Breast epithelium (tissue), 4 donors: ENCODE measurements around the gene CNTNAP5. TPM values are rescaled to one million over a fixed set of nuclear protein-coding genes. Genes with fewer than 3 reads are reported as not detected.

Experiments
- DNase-seq, 2 donors: peaks; one replicate each; pipeline ENCODE4 v3.0.0-alpha.2; 2019; ENCODE audit warnings: low spot score in 2 of 2
- H3K27ac ChIP-seq, 2 donors: fragments of 200-600 bp; sonication (generic) in 1 of 2; one replicate each; pipeline ENCODE4 v1.5.1; 2016 to 2019; ENCODE audit warnings: mild to moderate bottlenecking in 1 of 2
- H3K27me3 ChIP-seq, 2 donors: fragments of 200-600 bp; sonication (generic) in 1 of 2; one replicate each; pipeline versions ENCODE4 v1.5.1 to v1.6.0; 2017 to 2019; ENCODE audit warnings: control low read depth in 1 of 2, mild to moderate bottlenecking in 1 of 2
- H3K36me3 ChIP-seq: fragments of 200-600 bp; one replicate; pipeline ENCODE4 v1.5.1; 2019
- H3K4me1 ChIP-seq, 2 donors: fragments of 200-600 bp; sonication (generic); one replicate each; pipeline ENCODE4 v1.5.1; 2016 to 2019; ENCODE audit warnings: control low read depth in 1 of 2
- H3K4me3 ChIP-seq, 3 donors: fragments of 200-600 bp; sonication (generic); 1 replicate in 2 of 3; 2 replicates in 1 of 3; pipeline ENCODE4 v1.5.1; 2016 to 2019; ENCODE audit warnings: mild to moderate bottlenecking in 3 of 3, moderate library complexity in 2 of 3
- H3K9me3 ChIP-seq, 2 donors: fragments of 200-600 bp; sonication (generic) in 1 of 2; one replicate each; pipeline ENCODE4 v1.5.1; 2016 to 2019; ENCODE audit warnings: control low read depth in 1 of 2
- POLR2A ChIP-seq: fragments of 450-650 bp; IDR thresholded peaks from one replicate; pipeline ENCODE4 v1.6.1; 2016; ENCODE audit warnings: antibody characterized with exemption, mild to moderate bottlenecking, moderate library complexity
- POLR2AphosphoS5 ChIP-seq, 3 donors: sonication (generic); formaldehyde crosslinking; IDR thresholded peaks; one replicate each; pipeline ENCODE4 v1.6.1; 2017; ENCODE audit warnings: antibody characterized with exemption in 3 of 3
- intact Hi-C: fragments of 100-400 bp; cut with DNase I; formaldehyde crosslinking; loops from one replicate; pipeline ENCODE4 v1.15.1; 2023; ENCODE audit warnings: low total_unique reads
- total RNA-seq, 3 donors: library from RNA; depleted of rRNA; stranded (reverse); fragments of >200 nt; gene quantifications; one replicate each; pipeline ENCODE4 v1.1.0, GENCODE V29; 2016
- TF ChIP-seq, protein P1 (sequence below), 3 donors: fragments of 450-650 bp; IDR thresholded peaks; one replicate each; pipeline ENCODE4 v1.5.1; 2016 to 2017; ENCODE audit warnings: antibody characterized with exemption in 3 of 3, mild to moderate bottlenecking in 3 of 3, moderate library complexity in 3 of 3

CNTNAP5 gene
- total RNA-seq, 3 donors from 2014 or later: 0.66 TPM; not detected in 2

DNA sequence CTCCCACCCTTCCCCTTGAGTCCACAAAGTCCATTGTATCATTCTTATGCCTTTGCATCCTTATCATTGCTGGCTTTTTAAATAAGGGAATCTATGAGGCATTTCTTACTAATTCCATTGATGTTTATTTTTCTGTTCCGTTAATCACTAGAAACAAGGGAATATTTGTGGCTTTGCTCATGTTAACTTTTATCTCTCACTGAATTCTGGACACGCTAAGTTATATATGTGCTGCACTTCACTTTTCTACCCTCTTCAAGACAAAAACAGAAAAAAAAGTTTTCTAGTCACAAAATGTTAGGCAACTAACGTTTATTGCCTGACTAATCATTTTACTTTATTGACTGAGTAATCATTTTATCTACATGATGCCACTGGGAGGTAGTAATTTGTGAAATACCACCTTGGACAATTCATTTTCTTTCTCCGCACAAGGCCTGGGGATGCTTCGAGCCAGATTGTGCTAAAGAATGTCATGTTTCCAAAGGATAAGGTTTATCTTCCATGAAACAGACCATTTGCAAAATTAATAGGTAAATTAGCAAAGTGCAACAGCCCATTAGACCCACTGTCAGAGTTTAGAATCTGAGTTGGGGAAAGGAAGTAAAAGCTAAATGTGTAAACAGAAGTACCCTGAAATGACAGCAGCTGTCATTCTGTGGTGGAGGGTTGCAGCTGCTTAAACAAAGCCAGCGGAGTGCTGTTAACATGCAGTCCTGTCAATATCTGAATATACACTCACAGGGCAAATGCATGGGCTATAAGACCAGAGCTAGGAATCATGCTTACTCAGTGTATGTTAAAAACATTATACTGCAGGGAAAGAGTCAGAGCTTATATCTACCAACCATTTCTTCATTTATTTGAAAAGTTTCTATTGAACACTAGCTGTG, 658.7 kb downstream of the CNTNAP5 start:
- Histone ChIP-seq H3K4me1 (no peaks in the 10 kb centered on the region), H3K9me3 (no peaks in the 10 kb centered on the region), H3K4me3 (no peak overlapping the region), H3K27ac (no peak overlapping the region), H3K36me3 (no peaks in the 10 kb centered on the region), H3K27me3 (no peaks in the 10 kb centered on the region)
- no peak for DNase-seq
- intact Hi-C loops: no loop called here
- TF ChIP-seq POLR2AphosphoS5 (IDR thresholded peaks at IDR 0.05) (no peak), POLR2A (no peak)
- TF ChIP-seq, protein P1, sequence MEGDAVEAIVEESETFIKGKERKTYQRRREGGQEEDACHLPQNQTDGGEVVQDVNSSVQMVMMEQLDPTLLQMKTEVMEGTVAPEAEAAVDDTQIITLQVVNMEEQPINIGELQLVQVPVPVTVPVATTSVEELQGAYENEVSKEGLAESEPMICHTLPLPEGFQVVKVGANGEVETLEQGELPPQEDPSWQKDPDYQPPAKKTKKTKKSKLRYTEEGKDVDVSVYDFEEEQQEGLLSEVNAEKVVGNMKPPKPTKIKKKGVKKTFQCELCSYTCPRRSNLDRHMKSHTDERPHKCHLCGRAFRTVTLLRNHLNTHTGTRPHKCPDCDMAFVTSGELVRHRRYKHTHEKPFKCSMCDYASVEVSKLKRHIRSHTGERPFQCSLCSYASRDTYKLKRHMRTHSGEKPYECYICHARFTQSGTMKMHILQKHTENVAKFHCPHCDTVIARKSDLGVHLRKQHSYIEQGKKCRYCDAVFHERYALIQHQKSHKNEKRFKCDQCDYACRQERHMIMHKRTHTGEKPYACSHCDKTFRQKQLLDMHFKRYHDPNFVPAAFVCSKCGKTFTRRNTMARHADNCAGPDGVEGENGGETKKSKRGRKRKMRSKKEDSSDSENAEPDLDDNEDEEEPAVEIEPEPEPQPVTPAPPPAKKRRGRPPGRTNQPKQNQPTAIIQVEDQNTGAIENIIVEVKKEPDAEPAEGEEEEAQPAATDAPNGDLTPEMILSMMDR (IDR thresholded peaks at IDR 0.05): no peak

DNA sequence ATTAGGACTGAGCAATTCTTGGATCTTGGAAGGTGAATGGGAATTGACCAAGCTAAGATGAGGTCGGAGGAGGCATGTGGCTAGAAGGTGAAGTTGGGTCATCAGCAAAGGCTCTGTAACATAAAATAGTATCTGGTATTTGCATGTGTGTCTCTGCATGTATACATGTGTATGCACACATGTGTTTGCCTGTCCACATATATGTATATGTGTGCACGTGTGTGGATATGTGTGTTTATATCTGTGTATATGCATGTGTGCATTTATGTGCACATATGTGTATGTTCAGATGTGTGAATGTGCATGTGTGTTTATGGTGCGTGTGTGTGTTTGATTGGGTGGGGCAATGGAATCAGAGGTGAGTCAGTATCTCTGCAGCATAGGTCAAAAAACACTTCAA, 664.3 kb downstream of the CNTNAP5 start:
- DNase-seq: no peak
- intact Hi-C loops: no loop called here
- no peaks in the 10 kb centered on the region for H3K4me1 ChIP-seq
- peaks cover 0 to 23% of the 10 kb centered on the region in 2 donors for H3K9me3 ChIP-seq
- TF ChIP-seq POLR2A (no peak), POLR2AphosphoS5 (IDR thresholded peaks at IDR 0.05) (no peak)
- TF ChIP-seq, protein P1 (IDR thresholded peaks at IDR 0.05): no peak
- H3K27ac ChIP-seq: no peak overlapping the region
- H3K4me3 ChIP-seq: no peak overlapping the region
- H3K36me3 ChIP-seq: no peaks in the 10 kb centered on the region
- H3K27me3 ChIP-seq: no peaks in the 10 kb centered on the region

DNA sequence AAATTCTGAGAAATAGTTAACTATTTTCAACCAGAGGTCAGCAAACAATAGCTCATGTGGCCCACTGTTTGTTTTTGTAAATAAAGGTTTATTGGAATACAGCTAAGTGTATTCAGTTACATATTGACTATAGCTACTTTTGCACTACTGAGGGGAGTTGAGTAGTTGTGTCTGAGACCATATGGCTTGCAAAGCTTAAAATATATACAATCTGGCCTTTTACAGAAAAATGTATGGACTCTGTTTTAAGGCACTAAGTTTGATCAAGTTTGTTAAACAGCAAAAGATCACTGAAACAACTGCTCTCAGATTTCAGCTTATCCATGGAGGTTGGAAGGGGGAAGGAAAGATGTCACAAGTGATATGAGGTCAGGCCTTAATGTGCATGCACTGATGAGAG, 667.1 kb downstream of the CNTNAP5 start:
- H3K4me3 ChIP-seq: no peak overlapping the region
- intact Hi-C loops: no loop called here
- H3K27ac ChIP-seq: no peak overlapping the region
- no peak for DNase-seq
- no peaks in the 10 kb centered on the region for H3K27me3 ChIP-seq
- H3K36me3 ChIP-seq: no peaks in the 10 kb centered on the region
- H3K9me3 ChIP-seq: peaks cover 0 to 23% of the 10 kb centered on the region in 2 donors
- no peak for TF ChIP-seq POLR2AphosphoS5 (IDR thresholded peaks at IDR 0.05)
- TF ChIP-seq POLR2A: no peak
- TF ChIP-seq, protein P1 (IDR thresholded peaks at IDR 0.05): no peak
- H3K4me1 ChIP-seq: no peaks in the 10 kb centered on the region

DNA sequence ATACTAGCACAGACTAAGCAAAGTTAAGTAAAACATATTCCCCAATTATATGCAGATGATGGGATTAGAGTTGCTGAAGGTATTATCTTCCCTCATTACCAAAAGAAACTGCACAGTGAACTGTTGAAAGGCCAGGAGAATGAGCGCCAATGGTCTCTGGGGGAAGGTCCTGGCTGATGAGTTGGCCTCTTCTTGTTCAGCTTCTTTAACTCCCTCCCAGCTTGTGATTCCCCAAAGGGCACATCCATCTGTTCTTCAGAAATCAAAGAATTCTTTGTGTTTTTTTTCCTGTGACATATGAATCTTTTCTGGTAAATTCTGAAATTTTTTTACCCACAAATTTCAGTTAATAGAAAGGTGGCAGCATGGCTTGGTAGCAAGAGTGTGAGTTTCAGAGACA, 667.6 kb downstream of the CNTNAP5 start:
- DNase-seq: no peak
- no peaks in the 10 kb centered on the region for H3K4me1 ChIP-seq
- no peak overlapping the region for H3K4me3 ChIP-seq
- TF ChIP-seq, protein P1 (IDR thresholded peaks at IDR 0.05): no peak
- TF ChIP-seq POLR2A: no peak
- TF ChIP-seq POLR2AphosphoS5 (IDR thresholded peaks at IDR 0.05): no peak
- H3K27ac ChIP-seq: no peak overlapping the region
- intact Hi-C loops: no loop called here
- no peaks in the 10 kb centered on the region for H3K36me3 ChIP-seq
- no peaks in the 10 kb centered on the region for H3K27me3 ChIP-seq
- H3K9me3 ChIP-seq: peaks cover 0 to 23% of the 10 kb centered on the region in 2 donors

DNA sequence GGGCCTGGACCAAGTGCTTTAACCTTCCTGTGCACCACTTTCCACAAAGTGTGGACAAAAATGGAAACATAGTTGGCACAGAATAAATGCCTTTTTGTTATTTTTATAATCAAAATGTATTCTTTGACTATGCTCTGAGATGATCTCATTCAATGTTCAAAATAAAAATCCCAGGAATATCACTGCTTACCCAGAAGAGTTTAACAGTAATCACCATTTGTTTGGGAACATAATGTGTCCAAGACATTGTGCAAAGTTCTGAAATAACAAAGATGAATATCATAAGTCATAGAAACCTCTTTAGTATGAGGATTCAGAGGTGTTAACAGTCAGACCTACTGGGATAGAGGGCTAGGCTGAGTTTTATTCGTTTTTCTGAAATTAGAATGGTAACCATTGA, 668.1 kb downstream of the CNTNAP5 start:
- Histone ChIP-seq H3K27ac (no peak overlapping the region), H3K9me3 (peaks cover 0 to 23% of the 10 kb centered on the region in 2 donors), H3K4me3 (no peak overlapping the region), H3K27me3 (no peaks in the 10 kb centered on the region), H3K36me3 (no peaks in the 10 kb centered on the region), H3K4me1 (no peaks in the 10 kb centered on the region)
- TF ChIP-seq POLR2A (no peak), POLR2AphosphoS5 (IDR thresholded peaks at IDR 0.05) (no peak)
- TF ChIP-seq, protein P1 (IDR thresholded peaks at IDR 0.05): no peak
- no peak for DNase-seq
- intact Hi-C loops: no loop called here
